Ovary (tissue), 3 donors: ENCODE results near the gene CR1L.

Experiments
- CTCF ChIP-seq, 3 donors: fragments of 450-650 bp in 2 of 3; fragments of 200-600 bp in 1 of 3; IDR thresholded peaks; one replicate each; pipeline versions ENCODE4 v1.5.1 to v1.8.0; 2016 to 2022; ENCODE audit warnings: antibody characterized with exemption in 3 of 3, mild to moderate bottlenecking in 1 of 3
- EP300 ChIP-seq: sonication (generic); formaldehyde crosslinking; IDR thresholded peaks from one replicate; pipeline ENCODE4 v1.6.1; 2017; ENCODE audit warnings: antibody characterized with exemption
- POLR2A ChIP-seq: fragments of 450-650 bp; IDR thresholded peaks from one replicate; pipeline ENCODE4 v1.6.1; 2017; ENCODE audit warnings: antibody characterized with exemption, mild to moderate bottlenecking, moderate library complexity
- donor health status: DM: no; HTN: no; CAD: no.

GRCh38 chr1:207612762-207613161 is 32.2 kb upstream of the CR1L start:
- TF ChIP-seq POLR2A (no peak), CTCF (IDR thresholded peaks at IDR 0.05) (no peak), EP300 (no peak)
